AG09309 (cell line): ENCODE measurements around the gene ZNF184.
A peak's percentile ranks its signal among the peaks of the same experiment; 100 is the strongest.

ENCODE experiments used
- DNase-seq: peaks from one replicate; pipeline ENCODE4 v3.0.0-alpha.2; 2010; ENCODE audit warnings: low read depth
- H3K4me3 ChIP-seq: 2 replicates; pipeline ENCODE4 v1.5.1; 2011; ENCODE audit warnings: mild to moderate bottlenecking, low read depth, low read length, moderate library complexity; ENCODE audit not compliant: control insufficient read depth
- TF ChIP-seq, protein P1 (sequence below): IDR thresholded peaks from 2 replicates; pipeline ENCODE4 v1.5.1; 2011; ENCODE audit warnings: mild to moderate bottlenecking, low read depth, low read length, inconsistent platforms; ENCODE audit not compliant: insufficient read depth, control insufficient read depth; ENCODE audit errors: missing control alignments

ZNF184 gene

GRCh38 chr6:27512525-27512924 is 39.6 kb upstream of the ZNF184 start:
- H3K4me3 ChIP-seq = no peak overlapping the region
- TF ChIP-seq, protein P1, sequence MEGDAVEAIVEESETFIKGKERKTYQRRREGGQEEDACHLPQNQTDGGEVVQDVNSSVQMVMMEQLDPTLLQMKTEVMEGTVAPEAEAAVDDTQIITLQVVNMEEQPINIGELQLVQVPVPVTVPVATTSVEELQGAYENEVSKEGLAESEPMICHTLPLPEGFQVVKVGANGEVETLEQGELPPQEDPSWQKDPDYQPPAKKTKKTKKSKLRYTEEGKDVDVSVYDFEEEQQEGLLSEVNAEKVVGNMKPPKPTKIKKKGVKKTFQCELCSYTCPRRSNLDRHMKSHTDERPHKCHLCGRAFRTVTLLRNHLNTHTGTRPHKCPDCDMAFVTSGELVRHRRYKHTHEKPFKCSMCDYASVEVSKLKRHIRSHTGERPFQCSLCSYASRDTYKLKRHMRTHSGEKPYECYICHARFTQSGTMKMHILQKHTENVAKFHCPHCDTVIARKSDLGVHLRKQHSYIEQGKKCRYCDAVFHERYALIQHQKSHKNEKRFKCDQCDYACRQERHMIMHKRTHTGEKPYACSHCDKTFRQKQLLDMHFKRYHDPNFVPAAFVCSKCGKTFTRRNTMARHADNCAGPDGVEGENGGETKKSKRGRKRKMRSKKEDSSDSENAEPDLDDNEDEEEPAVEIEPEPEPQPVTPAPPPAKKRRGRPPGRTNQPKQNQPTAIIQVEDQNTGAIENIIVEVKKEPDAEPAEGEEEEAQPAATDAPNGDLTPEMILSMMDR = no peak
- DNase-seq = no peak

- TF ChIP-seq, protein P1 = no peak
- no peak for DNase-seq
- H3K4me3 ChIP-seq = no peak overlapping the region
These were observed 34.4 kb upstream of the ZNF184 start for GRCh38 chr6:27507041-27507956.

DNA sequence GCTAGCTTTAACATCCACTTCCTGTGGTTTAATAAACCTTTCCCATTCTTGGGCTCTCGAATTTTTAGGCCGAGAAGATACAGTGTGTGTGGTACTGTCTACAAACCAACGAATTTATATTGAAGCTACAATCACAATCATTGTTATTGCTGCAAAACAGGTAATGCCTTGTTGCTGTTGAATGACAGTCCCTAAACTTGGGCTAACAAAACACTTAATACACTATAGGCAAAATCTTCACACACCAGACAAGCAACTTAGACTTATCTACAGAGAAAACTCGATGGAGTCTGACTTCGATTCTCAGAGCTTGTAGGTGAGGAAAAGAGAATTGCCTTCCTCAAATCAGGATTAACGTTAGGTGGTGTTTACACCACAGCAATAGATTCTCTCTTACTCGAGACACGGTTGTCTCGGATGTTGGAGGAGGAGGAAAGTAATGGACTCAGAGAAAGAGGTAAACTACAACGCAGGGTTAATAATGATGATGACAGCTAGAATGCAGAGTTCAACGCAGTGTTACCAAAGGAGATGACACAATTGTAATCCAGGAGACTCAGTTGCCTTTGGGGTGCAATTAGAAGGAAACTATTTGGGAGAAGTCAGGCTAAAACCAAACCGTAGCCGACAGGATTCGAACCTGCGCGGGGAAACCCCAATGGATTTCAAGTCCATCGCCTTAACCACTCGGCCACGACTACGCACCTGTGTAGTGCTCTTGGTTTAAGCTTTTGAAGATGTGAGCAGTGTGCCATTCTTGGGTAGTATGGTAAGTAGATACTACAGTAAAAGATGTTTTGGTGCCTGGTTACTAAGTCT is 32.5 kb upstream of the ZNF184 start:
- DNase-seq = no peak
- TF ChIP-seq, protein P1 = no peak
- no peak overlapping the region for H3K4me3 ChIP-seq

DNA sequence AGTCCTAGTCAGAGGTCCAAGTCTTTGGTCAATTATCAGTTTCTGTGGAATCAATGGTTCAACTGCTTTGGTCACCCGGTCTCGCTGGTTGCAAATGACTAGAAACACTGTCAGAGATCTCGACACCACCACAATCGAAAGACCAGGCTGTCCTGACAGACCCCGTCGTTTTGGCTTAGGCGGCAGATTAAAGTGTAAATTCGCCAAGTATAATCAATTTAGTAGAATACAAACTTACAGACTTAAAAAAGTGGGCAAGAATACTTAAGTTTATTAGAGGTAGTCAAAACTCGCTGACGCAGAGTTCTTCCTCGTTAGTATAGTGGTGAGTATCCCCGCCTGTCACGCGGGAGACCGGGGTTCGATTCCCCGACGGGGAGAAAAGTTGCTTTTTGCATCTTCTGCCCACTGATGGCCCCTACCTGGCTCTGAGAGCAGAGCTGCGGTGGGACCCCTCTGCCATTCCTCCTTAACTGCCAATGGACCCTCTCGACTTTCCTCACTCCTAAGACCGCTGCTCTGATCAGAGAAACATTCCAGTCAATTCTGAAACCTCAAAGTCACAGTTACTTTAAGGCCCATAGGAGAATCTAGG is 30.6 kb upstream of the ZNF184 start:
- DNase-seq = peak; percentile 40
- peak overlapping the region; percentile 49 for H3K4me3 ChIP-seq
- TF ChIP-seq, protein P1 = no peak

DNA sequence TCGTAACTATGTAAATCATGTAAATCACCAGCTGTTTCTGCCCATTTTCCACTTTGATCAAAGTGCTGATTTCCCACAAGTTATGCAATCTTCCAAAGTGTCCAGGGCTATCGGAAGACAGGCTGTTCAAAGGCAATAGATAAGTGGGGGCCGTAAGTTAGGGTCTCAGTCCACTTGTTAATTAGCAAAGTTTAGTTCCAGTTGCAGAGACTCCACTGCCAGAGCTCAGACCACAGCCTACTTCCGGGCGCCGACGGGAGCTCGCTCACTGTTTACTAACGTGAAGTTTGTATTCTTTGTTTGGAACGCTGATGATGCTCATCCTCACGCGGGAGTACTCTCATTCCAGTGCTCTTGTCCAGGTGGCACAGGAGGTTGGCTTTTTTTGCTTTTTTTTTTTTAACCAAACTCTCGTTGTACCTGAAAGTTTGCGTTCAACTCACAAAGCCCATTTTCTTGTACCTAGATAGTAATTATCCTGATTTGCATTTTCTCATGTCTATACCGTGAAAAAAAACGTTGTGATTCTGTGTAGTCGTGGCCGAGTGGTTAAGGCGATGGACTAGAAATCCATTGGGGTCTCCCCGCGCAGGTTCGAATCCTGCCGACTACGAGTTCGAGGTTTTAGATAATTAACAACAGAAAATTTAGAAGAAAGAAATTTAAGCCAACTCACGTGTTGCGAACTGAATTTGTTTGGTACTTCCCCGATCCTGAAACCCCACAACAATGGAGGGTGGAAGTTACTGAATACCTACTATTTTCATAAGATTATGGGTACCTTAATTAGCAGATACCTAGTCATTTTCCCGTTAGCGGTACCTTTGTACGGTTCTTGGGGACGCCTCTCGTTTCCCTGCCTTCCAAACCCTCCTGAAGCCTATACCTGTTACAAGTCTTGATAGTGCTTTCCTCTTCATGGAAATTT is 29.9 kb upstream of the ZNF184 start:
- TF ChIP-seq, protein P1 = no peak
- H3K4me3 ChIP-seq = peak overlapping the region; percentile 49
- DNase-seq = no peak
